NCI-H1092 (cell line): ENCODE data around the gene HELB.

Source experiments
- DNase-seq: peaks from one replicate; lab custom pipeline; 2025; lab: John Stamatoyannopoulos, UW

Gene HELB

GRCh38 chr12:66365718-66366490 is 63.6 kb downstream of the HELB start:
- DNase-seq = no peak

- no peak for DNase-seq
Measured at GRCh38 chr12:66367015-66367667, 64.8 kb downstream of the HELB start.

- DNase-seq = no peak
Measured at GRCh38 chr12:66371982-66372381, 69.7 kb downstream of the HELB start.

- no peak for DNase-seq
Measured at GRCh38 chr12:66375560-66375959, 73.3 kb downstream of the HELB start.

- no peak for DNase-seq
Measured at GRCh38 chr12:66379616-66380015, 77.3 kb downstream of the HELB start.

GRCh38 chr12:66380769-66381535 is 78.7 kb downstream of the HELB start:
- DNase-seq = no peak

GRCh38 chr12:66387117-66387516 is 84.8 kb downstream of the HELB start:
- no peak for DNase-seq
